GM19193 (cell line): ENCODE measurements around the gene KCNG2.

Experiments used
- POLR2A ChIP-seq: IDR thresholded peaks from 4 replicates; pipeline ENCODE4 v1.6.1; 2011; ENCODE audit not compliant: insufficient read depth, insufficient read length; ENCODE audit errors: extremely low read depth

Gene KCNG2

DNA sequence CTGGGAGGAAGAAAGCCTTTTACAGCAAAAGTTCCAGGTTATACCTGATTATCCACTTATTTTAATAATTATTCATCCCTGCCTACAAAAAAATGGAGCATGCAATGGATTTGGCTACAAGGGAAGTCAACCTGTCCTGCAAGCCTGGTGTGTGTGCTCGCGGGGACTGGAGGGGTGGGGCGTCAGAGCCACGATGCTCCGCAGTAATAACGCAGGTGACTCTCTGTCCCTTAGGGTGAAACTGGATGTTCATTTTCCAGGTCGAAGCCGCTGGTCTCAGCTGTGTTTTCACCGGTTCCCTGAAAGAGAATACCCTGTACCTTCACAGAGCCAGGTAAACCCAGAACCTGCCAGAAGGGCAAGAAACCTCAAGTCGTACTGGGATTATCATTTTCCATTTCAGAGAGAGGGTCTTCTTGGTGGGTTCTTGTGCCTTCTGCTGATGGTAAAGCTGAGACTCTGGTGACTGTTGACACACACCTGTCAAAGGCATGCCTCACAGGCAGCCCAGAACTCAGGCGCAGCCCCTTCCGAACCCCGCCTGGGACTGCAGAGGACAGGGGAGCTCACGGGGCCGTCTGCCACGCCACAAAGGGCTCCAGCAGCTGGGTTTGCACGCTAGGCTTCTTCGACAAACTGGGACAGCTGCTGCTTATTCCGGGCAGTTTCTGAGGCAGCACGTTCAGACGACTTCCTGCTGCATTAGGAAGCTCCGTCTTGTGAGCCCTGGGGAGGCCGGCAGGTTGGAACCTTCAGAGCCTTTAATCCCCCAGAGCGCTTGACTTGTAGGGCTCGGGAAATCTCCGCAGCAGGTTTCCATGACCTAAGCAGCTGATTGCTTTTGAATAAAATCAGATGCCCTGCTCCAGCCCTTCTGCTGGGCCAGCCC is 58.6 kb downstream of the KCNG2 start:
- TF ChIP-seq POLR2A: peak; percentile 19

DNA sequence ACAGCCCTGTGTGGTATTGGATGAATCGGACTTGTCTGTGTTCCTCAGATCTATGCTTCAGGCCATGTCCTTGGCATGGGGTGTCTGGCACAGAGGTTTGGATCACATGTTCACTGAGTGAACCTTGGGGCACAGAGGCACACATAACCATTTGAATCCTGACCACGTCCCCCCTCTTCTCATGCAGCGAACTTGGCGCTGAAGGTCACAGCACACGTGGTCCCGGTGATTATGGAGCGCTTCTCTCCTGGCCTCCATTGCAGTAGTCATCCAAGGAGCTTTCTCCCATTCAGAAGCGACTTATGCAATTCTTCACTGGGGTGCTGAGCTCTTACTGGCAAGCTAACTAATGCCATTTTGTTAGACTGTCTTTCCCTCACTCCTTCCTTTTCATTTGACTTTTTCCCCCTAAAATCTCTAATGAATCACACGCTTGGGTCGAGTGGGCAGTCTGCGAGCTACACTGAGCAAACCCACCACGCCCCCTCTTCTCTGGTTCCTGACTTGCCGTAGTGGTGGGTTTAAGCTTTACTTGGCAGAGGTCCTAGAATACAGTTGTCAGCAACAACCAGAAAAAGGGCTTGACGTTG is 59.4 kb downstream of the KCNG2 start:
- TF ChIP-seq POLR2A: no peak

DNA sequence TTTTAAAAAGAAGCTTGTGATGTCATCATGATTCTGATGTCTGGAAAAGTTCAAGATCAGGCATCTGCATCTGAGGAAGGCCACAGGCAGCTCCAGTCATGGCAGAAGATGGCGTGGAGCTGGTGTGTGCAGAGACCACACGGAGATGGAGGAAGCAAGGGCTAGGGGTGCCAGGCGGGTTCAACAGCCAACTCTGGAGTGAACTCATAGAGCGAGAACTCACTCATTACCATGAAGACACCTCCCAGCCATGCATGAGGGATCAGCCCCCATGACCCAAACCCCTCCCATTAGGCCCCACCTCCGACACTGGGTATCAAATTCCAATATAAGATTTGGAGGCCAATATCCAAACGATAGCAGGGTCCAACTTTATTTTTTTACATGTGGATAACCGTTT is 61.6 kb downstream of the KCNG2 start:
- TF ChIP-seq POLR2A: no peak

DNA sequence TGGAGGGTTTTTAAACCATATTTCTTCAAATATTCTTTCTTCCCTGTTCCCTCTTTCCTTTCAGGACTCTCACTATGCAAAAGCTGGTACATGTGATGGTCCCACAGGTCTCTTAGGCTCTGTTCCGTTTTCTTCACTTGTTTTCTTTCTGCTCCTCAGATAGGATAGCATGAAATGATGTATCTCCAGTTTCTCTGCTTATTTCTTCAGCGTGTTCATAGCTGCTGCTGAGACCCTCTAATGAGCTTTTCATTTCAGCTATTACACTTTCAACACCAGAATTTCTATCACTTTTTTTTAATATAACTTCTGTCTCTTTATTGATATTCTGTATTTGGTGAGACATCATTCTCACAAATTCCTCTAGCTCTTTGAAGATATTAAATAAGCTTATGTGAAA is 63.9 kb downstream of the KCNG2 start:
- no peak for TF ChIP-seq POLR2A

DNA sequence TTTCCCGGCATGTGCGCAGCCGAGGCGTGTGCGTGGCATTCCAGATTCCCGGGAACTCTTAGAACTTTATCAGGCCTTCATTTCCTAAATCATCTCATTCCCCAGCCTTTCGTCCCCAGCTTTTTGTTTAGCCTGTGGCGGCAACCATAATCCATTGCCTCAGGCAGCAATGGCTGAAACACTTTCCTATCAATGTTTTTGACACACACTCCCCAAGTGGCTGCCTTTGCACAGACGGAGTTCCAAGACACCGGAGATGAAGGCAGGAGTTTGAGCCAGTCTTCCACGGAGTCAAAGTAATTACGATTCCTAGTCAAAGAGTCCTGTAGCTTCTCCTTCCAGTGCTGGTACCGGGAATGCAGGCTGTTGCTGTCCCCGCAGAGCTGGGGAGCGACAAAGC is 64.8 kb downstream of the KCNG2 start:
- TF ChIP-seq POLR2A: no peak

DNA sequence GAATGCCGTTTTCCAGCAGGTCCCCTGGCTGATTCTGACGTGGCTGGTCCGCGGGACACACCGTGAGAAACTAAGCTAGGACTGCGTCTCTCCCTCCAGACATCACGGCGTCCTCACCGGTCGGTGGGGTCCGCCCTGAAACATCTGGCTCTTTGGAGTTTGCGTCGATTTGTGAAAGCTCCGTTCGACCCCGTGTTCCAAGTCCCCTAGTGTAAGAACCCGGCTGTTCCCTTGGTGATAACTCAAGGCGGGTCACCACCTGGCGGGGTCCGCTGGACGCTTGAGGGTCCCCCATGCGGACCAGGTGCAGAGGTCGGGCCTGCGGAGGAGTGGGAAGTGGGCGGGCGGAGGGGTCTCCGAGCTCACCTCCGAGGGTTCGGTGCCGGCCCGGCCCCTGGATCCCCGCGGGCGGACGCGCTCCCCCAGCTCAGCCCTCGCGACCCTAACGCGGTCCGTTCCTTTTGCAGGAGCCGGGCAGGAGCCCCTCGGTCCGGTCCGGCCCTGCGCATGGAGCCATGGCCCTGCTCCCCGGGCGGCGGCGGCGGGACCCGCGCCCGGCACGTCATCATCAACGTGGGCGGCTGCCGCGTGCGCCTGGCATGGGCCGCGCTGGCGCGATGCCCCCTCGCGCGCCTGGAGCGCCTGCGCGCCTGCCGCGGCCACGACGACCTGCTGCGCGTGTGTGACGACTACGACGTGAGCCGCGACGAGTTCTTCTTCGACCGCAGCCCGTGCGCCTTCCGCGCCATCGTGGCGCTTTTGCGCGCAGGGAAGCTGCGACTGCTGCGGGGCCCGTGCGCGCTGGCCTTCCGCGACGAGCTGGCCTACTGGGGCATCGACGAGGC is 65.6 kb downstream of the KCNG2 start:
- TF ChIP-seq POLR2A: no peak

DNA sequence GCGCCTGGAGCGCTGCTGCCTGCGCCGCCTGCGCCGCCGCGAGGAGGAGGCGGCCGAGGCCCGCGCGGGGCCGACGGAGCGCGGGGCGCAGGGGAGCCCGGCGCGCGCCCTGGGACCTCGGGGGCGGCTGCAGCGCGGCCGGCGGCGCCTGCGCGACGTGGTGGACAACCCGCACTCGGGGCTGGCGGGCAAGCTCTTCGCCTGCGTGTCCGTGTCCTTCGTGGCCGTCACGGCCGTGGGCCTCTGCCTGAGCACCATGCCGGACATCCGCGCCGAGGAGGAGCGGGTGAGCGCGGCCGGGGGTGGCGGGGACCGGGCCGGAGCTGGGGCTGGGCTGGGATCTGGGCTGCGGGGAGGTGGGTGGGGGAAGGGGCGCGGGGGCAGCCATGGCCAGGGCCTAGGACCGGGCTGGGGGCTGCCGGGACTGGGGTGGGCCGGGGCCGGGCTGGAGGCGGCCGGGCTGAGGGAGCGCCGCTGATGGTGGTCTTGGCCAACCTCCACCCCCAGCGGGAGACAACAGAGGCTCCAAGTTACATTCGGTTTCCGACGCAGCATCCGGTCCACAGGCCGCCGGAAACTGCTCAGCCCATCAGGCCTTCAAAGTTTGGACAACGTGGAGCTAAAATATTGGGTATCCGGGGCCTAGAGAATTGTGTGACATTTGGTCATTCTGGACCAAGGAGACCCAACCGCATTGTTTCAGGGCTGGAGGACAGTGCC is 66.4 kb downstream of the KCNG2 start:
- TF ChIP-seq POLR2A: no peak

DNA sequence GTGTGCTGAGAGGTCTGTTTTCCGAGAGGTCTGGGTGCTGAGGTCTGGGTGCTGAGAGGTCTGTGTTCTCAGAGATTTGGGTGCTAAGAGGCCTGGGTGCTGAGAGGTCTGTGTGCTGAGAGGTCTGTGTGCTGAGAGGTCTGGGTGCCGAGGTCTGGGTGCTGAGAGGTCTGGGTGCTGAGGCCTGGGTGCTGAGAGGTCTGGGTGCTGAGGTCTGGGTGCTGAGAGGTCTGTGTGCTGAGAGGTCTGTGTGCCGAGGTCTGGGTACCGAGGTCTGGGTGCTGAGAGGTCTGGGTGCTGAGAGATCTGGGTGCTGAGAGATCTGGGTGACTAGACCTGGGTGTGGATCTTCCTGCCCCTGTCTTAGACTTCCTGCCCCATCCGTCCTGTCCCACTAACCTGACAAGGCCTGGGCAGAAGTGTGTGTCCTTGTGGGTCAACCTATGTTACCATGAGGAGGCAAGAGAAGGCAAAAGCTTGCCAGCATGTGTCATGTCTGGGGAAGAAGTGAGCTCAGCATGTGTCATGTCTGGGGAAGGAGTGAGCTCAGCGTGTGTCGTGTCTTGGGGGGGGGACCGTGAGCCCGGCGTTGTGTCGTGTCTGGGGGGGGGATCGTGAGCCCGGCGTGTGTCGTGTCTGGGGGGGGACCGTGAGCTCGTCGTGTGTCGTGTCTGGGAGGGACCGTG is 69.3 kb downstream of the KCNG2 start:
- no peak for TF ChIP-seq POLR2A

DNA sequence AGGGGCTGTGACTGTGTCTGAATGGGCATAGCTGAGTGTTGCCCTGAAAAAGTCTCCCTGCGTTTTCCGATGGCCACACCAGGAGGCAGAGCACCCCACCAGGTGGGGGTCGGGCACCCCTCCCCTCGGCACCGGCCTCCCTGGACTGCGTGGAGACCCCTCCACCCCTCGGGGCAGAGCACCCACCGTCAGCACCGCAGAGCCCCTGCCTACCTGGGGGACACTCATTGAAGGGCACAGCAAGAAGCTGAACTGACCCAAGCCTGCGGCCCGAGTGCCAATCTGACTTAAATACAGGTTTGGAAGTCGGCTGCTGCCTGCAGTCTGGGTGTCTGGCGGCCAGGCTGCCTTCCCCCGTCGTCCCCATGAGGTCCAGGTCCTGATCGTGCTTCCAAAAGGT is 69.9 kb downstream of the KCNG2 start:
- no peak for TF ChIP-seq POLR2A

DNA sequence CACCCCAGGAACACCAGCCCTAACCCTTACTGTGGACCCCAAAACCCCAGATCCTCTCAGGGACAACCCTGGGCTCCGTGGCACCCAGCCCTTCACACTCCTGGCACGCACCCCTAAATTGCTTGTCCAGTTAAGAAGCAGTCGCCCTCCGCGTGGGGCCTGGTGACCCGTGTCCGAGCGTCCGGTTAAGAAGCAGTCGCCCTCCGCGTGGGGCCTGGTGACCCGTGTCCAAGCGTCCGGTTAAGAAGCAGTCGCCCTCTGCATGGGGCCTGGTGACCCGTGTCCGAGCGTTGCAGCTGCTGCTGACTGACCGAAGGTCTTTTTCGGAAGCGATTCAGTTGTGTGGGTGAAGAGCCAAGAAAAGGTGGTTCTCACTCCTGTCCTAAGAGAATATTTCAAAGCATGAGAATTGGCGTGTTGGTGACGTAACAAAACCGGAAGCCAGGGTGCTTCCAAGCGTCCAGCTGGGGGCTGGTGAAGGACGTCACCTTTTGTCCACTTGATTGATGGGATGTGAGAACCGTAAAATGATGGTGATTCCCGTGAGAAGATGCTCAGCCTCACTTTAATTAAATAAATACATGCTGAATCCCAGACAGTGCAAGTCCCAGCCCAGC is 70.5 kb downstream of the KCNG2 start:
- TF ChIP-seq POLR2A: no peak

DNA sequence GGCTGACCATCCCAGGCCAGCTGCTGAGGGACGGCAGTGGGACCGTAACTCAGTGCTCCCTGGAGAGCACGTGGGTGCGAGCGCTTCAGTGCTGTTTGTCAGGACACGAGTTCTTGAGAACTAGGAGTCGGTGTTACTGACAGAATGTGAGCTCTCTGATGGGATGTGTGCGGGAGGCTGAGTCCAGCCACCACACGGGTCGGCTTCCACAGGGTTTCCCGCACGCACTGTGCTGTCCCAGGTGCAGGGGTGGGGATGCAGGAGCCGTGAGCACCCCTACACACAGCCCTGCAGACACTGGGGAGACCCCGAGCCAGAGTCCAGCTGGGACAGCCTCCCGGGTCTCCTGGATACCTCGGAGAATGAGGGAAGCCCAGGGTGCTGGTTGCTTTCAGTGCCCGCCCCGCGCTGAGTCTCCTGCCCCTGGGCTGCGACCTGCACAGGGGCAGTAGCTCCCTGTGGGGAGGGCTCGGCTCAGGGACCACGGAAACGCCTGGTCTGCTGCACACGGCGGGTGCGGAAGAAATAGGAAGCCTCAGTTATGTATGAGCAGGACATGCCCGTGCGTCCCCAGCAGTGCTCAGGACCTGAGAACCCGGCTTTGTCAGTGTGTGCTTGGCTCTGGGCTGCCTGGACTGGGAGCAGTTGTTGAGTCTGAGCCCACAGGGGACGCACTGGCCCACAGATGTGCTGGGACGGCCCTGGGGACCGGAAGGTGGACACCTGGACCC is 71.2 kb downstream of the KCNG2 start:
- TF ChIP-seq POLR2A: no peak

DNA sequence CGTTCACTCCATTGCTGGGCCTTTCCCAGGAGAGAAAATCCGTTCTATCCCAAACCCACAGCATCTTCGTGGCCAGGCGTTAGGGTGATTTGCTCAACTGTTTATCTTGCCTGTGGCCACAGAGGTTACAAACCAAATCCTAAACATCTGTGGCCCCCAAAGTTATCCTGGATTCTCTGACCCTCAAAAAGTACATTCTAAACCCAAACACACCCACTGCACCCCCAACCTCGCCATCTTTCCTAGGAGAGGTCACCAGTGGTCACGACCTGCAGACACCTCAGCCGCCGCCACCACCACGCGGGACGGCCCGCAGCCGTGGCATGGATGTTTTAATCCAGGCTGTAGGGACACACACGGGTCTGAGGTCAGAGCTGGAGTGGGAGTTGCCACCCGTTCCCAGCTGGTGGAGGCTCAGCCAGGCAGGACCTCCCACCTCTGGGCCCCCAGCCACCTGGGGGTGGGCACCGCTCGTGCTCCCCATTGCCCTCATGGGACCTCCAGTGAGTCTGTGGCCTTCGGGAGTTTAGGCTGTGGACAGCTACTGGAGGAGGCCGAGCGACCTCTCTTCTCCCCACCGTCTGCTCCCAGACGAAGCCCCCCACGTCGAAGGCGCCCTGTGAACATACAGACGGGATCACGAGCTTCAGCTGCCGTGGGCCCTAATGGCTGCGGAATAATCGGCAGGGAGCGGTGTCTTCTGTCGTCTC is 72.0 kb downstream of the KCNG2 start:
- no peak for TF ChIP-seq POLR2A
